Activated naive CD8-positive, alpha-beta T cell treated with anti-CD3 and anti-CD28 coated beads, Interleukin-2, amount 50 U/mL, for 24 hours (primary cell): ENCODE measurements around the gene ATAD3C.
"Not testable (repeated sequence)": the region's sequence is repeated elsewhere in the genome, so short reads cannot be mapped to it uniquely, and the experiment has no call there.

Experiments used
- ATAC-seq: fragments of 150-1000 bp; cut with Tn5 transposase; one replicate; pipeline ENCODE4 v1.10.0; 2021
- DNase-seq: peaks from one replicate; pipeline ENCODE4 v3.0.0; 2021
- H3K27ac Mint-ChIP-seq: one replicate; pipeline ENCODE4 v1.8.0; 2021; ENCODE audit warnings: mild to moderate bottlenecking, mixed read lengths
- H3K27me3 Mint-ChIP-seq: one replicate; pipeline ENCODE4 v1.8.0; 2021; ENCODE audit warnings: mixed read lengths
- H3K36me3 Mint-ChIP-seq: one replicate; pipeline ENCODE4 v1.8.0; 2021; ENCODE audit warnings: low read depth, mixed read lengths
- H3K4me1 Mint-ChIP-seq: one replicate; pipeline ENCODE4 v1.8.0; 2021; ENCODE audit warnings: mixed read lengths
- H3K4me3 Mint-ChIP-seq: one replicate; pipeline ENCODE4 v1.8.0; 2021; ENCODE audit warnings: mild to moderate bottlenecking, moderate library complexity, mixed read lengths
- H3K9me3 Mint-ChIP-seq: one replicate; pipeline ENCODE4 v1.8.0; 2021; ENCODE audit warnings: mixed read lengths

Gene ATAD3C

GRCh38 chr1:1460540-1461130, 11.1 kb downstream of the ATAD3C start:
- no peaks in the 10 kb centered on the region for H3K36me3 Mint-ChIP-seq
- no peak for ATAC-seq
- peaks cover 2% of the 10 kb centered on the region for H3K27me3 Mint-ChIP-seq
- H3K4me1 Mint-ChIP-seq = no peaks in the 10 kb centered on the region
- no peak for DNase-seq
- H3K4me3 Mint-ChIP-seq = no peak overlapping the region
- H3K27ac Mint-ChIP-seq = no peak overlapping the region
- H3K9me3 Mint-ChIP-seq = no peaks in the 10 kb centered on the region

- Mint-ChIP-seq H3K4me1 (no peaks in the 10 kb centered on the region), H3K4me3 (no peak overlapping the region), H3K36me3 (no peaks in the 10 kb centered on the region), H3K9me3 (no peaks in the 10 kb centered on the region), H3K27ac (no peak overlapping the region), H3K27me3 (peaks cover 5% of the 10 kb centered on the region)
- DNase-seq (no peak), ATAC-seq (no peak)
Observed at GRCh38 chr1:1461721-1462317, 12.3 kb downstream of the ATAD3C start.

- Mint-ChIP-seq H3K36me3 (no peaks in the 10 kb centered on the region), H3K27ac (no peak overlapping the region), H3K27me3 (peaks cover 5% of the 10 kb centered on the region), H3K9me3 (no peaks in the 10 kb centered on the region), H3K4me3 (peak overlapping the region; percentile 24), H3K4me1 (no peaks in the 10 kb centered on the region)
- ATAC-seq = peak; percentile 51
- DNase-seq = no peak
Observed at GRCh38 chr1:1462318-1462966, 13.0 kb downstream of the ATAD3C start.

- Mint-ChIP-seq H3K9me3 (no peaks in the 10 kb centered on the region), H3K4me1 (no peaks in the 10 kb centered on the region)
- DNase-seq = no peak
Observed at GRCh38 chr1:1463312-1463711, 13.8 kb downstream of the ATAD3C start.

GRCh38 chr1:1468196-1468985, 18.9 kb downstream of the ATAD3C start:
- ATAC-seq = not testable (repeated sequence)

More at GRCh38 chr1:1463312-1463711, 13.8 kb downstream of the ATAD3C start:
- Mint-ChIP-seq H3K27me3 (peaks cover 5% of the 10 kb centered on the region), H3K36me3 (no peaks in the 10 kb centered on the region), H3K4me3 (no peak overlapping the region), H3K27ac (no peak overlapping the region)
- no peak for ATAC-seq

GRCh38 chr1:1470626-1471388, 21.3 kb downstream of the ATAD3C start:
- ATAC-seq (no peak), DNase-seq (peak; percentile 25)
- H3K27ac Mint-ChIP-seq = peak overlapping the region; percentile 92
- peak overlapping the region; percentile 98 for H3K4me3 Mint-ChIP-seq
- H3K36me3 Mint-ChIP-seq = peaks cover 13% of the 10 kb centered on the region
- H3K9me3 Mint-ChIP-seq = no peaks in the 10 kb centered on the region
- H3K4me1 Mint-ChIP-seq = peaks cover 34% of the 10 kb centered on the region
- H3K27me3 Mint-ChIP-seq = peaks cover 1% of the 10 kb centered on the region

More at GRCh38 chr1:1468196-1468985, 18.9 kb downstream of the ATAD3C start:
- H3K27ac Mint-ChIP-seq, H3K4me3 Mint-ChIP-seq, DNase-seq, H3K9me3 Mint-ChIP-seq, H3K27me3 Mint-ChIP-seq: not testable (repeated sequence)
- Mint-ChIP-seq H3K4me1 (peaks cover 22% of the 10 kb centered on the region), H3K36me3 (peaks cover 11% of the 10 kb centered on the region)

- peaks cover 13% of the 10 kb centered on the region for H3K36me3 Mint-ChIP-seq
- H3K9me3 Mint-ChIP-seq = no peaks in the 10 kb centered on the region
- H3K27me3 Mint-ChIP-seq = no peaks in the 10 kb centered on the region
- H3K4me3 Mint-ChIP-seq = peak within 1 kb of the TSS; percentile 98
- peak within 1 kb of the TSS; percentile 92 for H3K27ac Mint-ChIP-seq
- peaks cover 34% of the 10 kb centered on the region for H3K4me1 Mint-ChIP-seq
- peak; percentile 95 for ATAC-seq
- peak; percentile 98 for DNase-seq
Observed at GRCh38 chr1:1471389-1472052, 22.0 kb downstream of the ATAD3C start, which contains the start of gene ATAD3B. TSS of gene ATAD3B (plus strand) at chr1:1471765. CDS start at chr1:1471885, 120 bp downstream.

- peaks cover 18% of the 10 kb centered on the region for H3K36me3 Mint-ChIP-seq
- peaks cover 34% of the 10 kb centered on the region for H3K4me1 Mint-ChIP-seq
- ATAC-seq = peak; percentile 27
- H3K4me3 Mint-ChIP-seq = peak overlapping the region; percentile 85
- H3K27me3 Mint-ChIP-seq, DNase-seq, H3K9me3 Mint-ChIP-seq: not testable (repeated sequence)
- H3K27ac Mint-ChIP-seq = peak overlapping the region; percentile 56
Observed at GRCh38 chr1:1472053-1472876, 22.8 kb downstream of the ATAD3C start.

GRCh38 chr1:1476011-1476410, 26.5 kb downstream of the ATAD3C start:
- not testable (repeated sequence) for H3K27ac Mint-ChIP-seq, ATAC-seq, H3K9me3 Mint-ChIP-seq, DNase-seq, H3K27me3 Mint-ChIP-seq, H3K4me3 Mint-ChIP-seq
- Mint-ChIP-seq H3K4me1 (peaks cover 21% of the 10 kb centered on the region), H3K36me3 (peaks cover 36% of the 10 kb centered on the region)

GRCh38 chr1:1477206-1477605, 27.7 kb downstream of the ATAD3C start:
- Mint-ChIP-seq H3K27me3 (no peaks in the 10 kb centered on the region), H3K9me3 (no peaks in the 10 kb centered on the region), H3K36me3 (peaks cover 37% of the 10 kb centered on the region), H3K4me3 (no peak overlapping the region), H3K4me1 (peaks cover 19% of the 10 kb centered on the region), H3K27ac (no peak overlapping the region)
- DNase-seq = no peak
- ATAC-seq = no peak

- Mint-ChIP-seq H3K4me3 (no peak overlapping the region), H3K27me3 (no peaks in the 10 kb centered on the region), H3K9me3 (no peaks in the 10 kb centered on the region), H3K36me3 (peaks cover 32% of the 10 kb centered on the region), H3K4me1 (peaks cover 2% of the 10 kb centered on the region), H3K27ac (peak overlapping the region; percentile 31)
- ATAC-seq = no peak
- DNase-seq = no peak
Observed at GRCh38 chr1:1479547-1480487, 30.3 kb downstream of the ATAD3C start.

- H3K27ac Mint-ChIP-seq = not testable (repeated sequence)
Observed at GRCh38 chr1:1480488-1480867, 31.0 kb downstream of the ATAD3C start.

More at GRCh38 chr1:1480488-1480867, 31.0 kb downstream of the ATAD3C start:
- not testable (repeated sequence) for DNase-seq, H3K9me3 Mint-ChIP-seq, ATAC-seq, H3K27me3 Mint-ChIP-seq, H3K4me1 Mint-ChIP-seq, H3K4me3 Mint-ChIP-seq
- peaks cover 32% of the 10 kb centered on the region for H3K36me3 Mint-ChIP-seq
